HG02610 (cell line): ENCODE results near the gene CDH4.
"Not testable (repeated sequence)": the region's sequence is repeated elsewhere in the genome, so short reads cannot be mapped to it uniquely, and the experiment has no call there.

ENCODE experiments used
- ATAC-seq: cut with Tn5 transposase; IDR thresholded peaks from one replicate; pipeline ENCODE4 v1.9.1; 2021; ENCODE audit warnings: mild to moderate bottlenecking, moderate library complexity; ENCODE audit not compliant: unreplicated experiment

The CDH4 gene

GRCh38 chr20:61973515-61974356, 721.7 kb downstream of the CDH4 start:
- no peak for ATAC-seq

DNA sequence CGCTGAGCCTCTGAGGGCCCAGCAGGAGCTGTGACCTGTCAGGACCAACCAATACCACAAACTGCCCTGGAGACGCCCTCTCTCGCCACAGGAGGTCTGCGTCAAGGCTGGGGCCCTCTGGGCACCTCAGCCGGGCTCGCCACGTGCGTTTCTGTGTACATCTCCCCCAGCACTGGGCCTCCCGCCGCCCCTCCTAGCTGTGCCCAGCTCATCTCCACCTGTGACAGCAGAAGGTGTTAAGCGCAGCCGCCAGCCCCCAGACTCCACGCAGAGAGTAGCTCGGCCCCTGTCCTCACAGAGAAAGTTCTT, 722.2 kb downstream of the CDH4 start:
- ATAC-seq: no peak

DNA sequence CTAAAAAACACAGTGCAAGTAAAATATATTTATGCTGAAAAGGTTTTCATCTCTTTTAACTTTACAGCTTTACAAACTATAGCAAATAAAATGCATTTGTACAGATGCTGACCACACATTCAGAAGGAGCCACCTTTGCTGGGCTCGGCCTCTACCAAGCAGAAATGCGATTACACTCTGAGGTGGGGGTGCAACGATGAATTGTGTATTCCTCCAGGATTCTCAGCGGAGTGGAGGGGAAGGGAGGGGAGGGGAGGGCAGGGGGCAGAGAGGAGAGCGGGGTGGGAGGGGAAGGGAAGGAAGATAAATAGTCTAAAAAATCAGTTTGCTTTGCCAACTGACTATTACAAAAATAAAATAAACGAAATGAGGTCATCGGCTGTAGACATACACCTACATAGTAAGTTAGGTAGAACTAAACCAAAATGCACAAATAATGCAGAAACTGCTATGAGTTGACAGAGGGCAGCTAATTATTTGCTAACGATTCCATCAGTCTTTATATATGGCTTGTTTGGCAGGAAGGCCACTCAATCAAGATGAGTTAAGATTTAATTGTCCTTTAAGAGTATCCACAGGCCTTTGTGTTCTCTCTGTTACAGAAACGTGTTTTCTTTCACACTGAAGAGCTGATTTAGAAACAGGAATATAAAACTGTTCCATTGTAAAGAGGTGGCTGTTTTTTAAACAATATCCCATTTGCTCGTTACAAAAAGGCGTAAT, 723.5 kb downstream of the CDH4 start:
- ATAC-seq: no peak

DNA sequence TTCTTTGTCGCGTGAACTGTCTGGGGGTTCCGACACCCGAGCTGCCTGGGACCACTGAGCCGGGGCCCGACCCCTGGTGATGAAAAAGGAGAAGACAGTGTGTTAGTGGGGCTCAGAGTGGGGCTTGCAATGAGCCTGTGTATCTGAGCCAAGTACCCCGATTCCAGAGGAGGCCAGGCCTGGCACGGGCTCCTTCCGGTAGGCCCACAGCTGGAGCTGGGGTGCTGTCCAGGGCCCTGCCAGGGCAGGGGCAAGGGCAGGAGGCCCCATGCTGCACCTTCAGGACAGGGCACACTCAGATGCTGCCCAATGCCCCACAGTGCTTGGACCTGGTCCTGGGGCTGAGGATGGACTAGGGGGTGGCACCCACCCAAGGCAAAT, 724.2 kb downstream of the CDH4 start:
- ATAC-seq: no peak

DNA sequence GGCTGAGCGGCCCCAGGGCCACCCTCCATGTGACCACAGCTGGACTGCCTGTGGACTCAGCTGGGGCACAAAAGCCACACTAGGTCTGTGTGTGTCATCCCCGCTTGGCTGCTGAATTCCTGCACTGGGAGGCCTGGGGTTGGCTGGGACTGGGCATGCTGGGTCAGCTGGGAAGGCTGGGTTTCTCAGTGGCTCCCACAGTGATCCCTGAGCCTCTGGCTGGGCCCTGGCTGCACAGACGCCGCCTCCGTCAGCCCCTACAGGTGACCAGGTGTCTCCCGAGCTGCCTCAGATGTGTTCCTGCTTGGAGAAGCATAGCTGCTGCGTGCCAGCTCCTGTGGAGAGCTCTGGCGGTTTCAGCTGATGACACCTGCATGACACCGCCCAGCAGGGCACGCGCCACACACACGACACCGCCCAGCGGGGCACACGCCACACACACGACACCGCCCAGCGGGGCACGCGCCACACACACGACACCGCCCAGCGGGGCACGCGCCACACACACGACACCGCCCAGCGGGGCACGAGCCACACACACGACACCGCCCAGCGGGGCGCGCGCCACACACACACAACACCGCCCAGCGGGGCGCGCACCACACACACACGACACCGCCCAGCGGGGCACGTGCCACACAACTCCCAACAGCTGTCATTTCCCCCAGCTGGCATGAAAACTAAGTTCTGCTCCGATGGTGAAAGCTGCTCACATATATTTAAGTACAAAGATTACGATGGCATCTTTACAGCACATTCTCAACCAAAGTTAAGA, 724.8 kb downstream of the CDH4 start:
- ATAC-seq: no peak

GRCh38 chr20:61977419-61977786, 725.3 kb downstream of the CDH4 start:
- no peak for ATAC-seq

DNA sequence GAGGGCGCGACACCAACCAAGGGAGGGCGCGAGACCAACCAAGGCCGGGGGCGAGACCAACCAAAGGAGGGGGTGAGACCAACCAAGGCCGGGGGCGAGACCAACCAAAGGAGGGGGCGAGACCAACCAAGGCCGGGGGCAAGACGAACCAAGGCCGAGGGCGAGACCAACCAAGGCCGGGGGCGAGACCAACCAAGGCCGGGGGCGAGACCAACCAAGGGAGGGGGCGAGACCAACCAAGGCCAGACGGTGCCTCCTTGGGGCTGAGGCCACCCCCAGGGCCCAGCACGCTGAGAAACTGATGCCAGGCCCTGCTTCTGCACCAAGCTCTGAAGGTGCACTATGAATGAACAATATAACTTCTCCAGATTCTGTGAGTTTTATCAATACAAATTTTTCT, 726.4 kb downstream of the CDH4 start:
- ATAC-seq: no peak

DNA sequence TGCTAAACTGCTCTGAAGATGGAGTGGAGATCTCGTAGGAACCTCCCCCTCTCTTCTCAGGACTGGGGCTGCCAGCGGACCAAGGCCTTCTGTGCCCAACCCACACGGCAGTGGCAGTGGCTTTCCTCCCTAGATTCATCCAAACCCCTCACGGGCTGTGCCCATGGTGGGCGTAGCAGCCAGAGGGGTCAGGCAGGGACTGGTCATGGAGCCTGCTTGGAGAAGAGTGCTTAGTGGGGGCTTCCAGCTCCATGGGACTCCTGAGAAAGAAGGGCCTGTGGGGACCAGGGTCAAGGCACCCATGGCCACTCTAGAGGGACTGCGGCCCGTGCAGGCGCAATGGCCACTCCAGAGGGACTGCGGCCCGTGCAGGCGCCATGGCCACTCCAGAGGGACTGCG, 727.0 kb downstream of the CDH4 start:
- no peak for ATAC-seq

- no peak for ATAC-seq
Measured at GRCh38 chr20:61979701-61980635, 727.9 kb downstream of the CDH4 start.

DNA sequence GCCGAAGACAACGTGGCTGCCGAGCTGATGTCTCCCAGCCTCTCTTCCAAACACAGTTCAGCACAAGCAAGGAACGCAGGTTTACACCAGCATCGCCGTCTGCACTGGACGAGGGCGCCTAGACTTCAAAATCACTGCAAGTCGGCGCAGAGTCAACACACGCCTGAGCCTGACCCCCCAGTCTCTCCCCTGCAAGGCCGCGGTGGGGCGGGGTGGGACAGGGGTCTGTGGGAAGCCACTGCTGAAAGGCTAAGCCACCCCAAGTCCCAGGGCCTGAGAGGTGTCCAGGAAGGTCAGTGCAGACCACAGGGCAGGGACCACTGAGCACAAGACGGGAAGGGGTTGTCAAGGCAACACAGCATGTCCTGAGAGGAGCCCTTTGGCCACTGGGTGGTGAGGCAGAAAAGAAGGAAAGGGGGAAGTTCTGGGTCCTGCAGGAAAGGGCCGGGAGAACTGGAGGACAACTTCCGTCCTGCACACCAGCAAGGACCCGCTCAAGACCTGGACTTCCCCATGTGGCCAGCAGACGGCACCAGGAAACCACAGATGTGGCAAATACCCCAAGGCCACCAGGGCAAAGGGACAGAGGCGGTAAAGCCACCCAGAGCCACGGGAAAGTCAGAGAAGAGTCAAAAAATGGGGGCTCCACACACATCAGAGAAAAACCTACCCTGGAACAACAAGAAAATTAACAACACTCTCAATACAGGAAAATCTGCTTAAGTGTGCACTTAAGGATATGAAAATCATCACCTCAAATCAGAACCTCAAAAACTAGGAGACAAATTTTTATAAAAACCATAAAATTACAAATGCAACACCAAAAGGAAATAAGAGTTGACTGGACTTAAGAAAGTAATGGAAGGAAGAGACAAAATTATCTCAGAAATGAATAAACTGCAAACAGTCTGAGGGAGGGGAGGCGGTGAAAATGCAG, 728.9 kb downstream of the CDH4 start:
- ATAC-seq: no peak

- not testable (repeated sequence) for ATAC-seq
Measured at GRCh38 chr20:61981691-61982090, 729.6 kb downstream of the CDH4 start.

DNA sequence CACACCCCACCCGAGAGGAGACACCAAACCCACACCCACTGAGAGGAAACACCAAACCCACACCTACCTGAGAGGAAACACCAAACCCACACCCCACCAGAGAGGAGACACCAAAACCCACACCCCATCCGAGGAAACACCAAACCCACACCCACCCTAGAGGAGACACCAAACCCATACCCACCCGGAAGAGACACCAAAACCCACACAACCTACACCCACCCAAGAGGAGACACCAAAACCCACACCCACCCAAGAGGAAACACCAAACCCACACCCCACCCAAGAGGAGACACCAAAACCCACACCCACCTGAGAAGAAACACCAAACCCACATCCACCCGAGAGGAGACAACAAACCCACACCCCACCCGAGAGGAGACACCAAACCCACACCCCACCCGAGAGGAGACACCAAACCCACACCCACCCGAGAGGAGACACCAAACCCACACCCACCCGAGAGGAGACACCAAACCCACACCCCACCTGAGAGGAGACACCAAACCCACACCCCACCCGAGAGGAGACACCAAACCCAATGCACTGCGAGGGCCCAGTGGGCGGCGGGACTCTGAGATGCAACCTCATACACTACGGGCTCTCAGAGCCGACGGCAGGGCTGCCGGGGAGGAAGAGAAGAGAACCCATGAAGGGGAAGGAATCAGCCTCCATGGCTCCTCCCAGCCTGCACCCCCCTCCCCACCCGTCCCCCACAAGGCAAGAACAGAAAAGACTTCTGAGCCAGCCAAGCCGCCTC, 730.3 kb downstream of the CDH4 start:
- ATAC-seq: no peak

GRCh38 chr20:61982951-61983315, 730.9 kb downstream of the CDH4 start:
- no peak for ATAC-seq

- no peak for ATAC-seq
Measured at GRCh38 chr20:61983965-61984364, 731.9 kb downstream of the CDH4 start.

DNA sequence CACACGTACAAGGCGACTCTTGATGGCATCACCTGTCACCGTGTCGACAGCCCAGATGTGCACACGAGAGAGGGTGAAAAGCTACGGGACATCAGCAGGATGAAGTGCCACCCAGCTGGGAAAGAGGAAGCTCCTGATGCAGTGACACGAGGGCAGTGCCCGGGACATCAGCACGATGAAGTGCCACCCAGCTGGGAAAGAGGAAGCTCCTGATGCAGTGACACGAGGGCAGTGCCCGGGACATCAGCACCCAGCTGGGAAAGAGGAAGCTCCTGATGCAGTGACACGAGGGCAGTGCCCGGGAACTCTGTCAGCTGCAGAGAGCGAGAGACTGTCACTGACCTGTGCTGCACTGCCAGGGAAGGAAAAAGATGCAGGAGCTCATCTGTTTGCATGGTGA, 732.4 kb downstream of the CDH4 start:
- not testable (repeated sequence) for ATAC-seq

- no peak for ATAC-seq
Measured at GRCh38 chr20:61985096-61985495, 733.0 kb downstream of the CDH4 start.

DNA sequence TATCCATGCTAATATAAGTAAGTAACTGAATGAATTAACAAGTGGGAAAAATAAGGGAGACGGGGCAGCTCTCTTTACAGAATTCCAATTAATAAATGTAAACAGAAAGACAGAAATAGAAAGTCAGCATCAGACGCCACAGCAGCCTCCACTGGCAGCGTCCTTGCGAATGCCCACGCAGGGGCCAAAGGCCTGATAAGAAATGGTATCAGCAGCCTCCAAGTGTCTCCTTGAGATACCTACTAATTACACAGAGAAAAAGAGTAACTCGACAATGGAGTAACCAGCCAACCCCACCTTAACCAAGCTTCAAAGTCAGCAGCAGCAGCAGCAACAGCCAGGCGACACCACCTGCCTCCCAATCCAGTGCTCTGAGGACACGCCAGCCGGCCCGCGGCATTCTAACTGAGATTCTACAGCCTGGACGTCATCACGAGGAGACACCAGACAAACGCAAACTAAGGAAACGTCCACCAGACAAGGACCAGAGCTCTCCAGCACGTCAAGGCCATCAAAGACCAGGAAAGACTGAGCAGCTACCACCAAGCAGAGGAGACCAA, 734.8 kb downstream of the CDH4 start:
- no peak for ATAC-seq

- no peak for ATAC-seq
Measured at GRCh38 chr20:61988665-61989064, 736.6 kb downstream of the CDH4 start.

DNA sequence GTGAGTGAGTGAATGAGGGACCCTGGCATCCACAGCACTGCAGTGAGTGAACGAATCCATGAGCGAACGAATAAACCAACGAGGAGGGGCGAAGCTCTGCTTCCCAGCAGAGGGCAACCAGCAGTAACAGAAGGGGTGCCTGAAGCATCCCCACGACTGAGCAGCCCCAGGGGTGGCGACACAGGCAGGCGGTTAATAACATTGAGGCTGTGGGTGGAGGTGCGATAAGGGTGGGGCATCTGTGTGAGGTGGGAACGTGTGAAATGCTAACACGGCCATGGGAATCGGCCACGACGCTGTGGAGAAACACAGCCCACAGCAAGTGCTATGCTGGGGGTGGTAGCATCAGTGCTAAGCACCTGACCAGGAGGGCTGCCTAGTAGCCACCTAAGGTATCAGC, 737.7 kb downstream of the CDH4 start:
- ATAC-seq: no peak
